CD1c-positive myeloid dendritic cell (primary cell): ENCODE results near the gene HACE1.
A peak's percentile ranks its signal among the peaks of the same experiment; 100 is the strongest.

Source experiments
- DNase-seq: peaks from one replicate; pipeline ENCODE4 v3.0.0-alpha.2; 2016; ENCODE audit errors: extremely low spot score

HACE1 gene

DNA sequence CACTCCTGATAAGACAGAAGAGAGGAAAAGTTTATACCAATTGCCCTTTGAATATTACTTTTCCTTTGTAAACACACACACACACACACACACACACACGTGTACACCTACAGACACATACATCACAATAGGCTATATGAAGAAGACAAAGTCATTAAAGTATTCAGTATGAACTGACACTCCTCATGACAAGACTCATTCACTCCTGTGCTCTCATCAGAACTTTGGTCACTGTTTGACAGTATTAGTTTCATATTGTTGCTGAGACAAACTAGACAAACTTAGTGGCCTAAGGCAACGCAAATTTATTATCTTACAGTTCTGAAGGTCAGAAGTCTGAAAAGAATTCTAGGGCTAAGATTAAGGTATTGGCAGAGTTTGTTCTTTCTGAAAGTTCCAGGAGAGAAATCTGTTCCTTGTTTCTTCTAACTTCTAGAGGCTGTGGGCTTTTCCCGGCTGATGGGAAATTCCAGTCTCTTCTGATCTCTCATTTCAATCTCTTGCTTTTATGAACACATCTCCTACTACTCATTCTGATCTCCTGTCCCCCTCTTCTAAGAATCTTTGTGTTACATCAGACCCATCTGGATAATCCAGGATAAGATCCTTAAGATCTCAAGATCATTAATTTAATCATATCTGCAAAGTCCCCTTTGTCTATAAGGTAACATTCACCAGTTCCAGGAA is 171.3 kb downstream of the HACE1 start:
- no peak for DNase-seq

DNA sequence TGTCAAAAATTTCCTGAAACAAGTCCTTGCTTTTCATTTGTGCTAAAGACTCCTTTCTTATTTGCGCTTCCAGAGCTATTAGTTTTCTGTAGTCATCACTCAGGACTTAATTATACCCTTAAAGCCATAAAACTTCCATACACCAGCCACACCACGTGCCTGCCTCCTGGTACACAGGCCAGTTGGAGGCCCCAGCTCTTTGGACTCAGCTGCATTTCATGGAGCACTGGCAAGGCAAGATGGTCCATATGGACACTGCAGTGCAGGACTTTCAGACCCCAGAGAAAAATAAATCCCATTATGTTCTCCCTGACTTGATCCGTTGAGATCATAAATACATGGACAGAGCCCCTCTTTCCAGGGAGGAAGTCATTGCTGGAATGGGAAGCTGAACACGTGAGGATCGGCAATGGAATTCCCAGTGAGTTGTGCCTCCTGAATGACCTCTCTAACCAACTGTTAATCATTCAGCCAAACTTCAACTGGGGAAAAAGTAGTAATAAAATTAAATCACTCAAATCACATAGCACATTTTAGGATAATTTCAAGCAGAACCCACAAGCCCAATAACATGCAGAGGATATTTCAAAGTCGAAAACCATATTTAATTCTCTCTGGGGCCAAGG is 173.1 kb downstream of the HACE1 start:
- DNase-seq: no peak

DNA sequence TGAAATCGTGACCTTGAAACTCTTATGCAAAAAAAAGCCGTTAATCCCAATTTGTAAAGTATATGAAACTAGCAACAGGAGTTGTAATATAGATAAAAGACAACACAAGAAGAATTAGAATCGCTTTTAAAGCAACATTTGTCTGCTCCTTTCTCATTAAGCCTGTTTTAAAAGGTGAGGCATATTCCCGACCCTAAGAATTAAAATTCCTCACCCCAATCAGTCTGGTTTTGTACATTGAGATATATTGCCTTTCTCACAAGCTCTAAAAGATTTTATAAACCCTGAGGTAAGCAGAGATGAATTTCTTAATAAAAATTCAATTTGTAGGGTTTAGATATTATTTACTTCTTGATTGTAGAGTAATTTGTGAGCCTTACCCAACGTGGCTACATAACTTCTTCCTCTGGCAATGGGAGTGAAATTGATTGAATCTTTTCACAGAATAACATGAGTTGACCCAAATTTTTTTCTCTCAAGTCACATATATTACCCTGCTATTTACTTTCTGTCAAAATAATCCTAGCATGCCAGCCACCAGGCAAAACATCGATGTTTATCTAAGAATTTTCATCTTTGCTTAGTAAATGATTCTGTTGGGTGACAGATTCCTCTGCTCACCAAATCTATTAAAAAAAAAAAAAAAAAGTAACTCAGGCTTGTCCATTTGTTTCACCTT is 173.7 kb downstream of the HACE1 start:
- no peak for DNase-seq

DNA sequence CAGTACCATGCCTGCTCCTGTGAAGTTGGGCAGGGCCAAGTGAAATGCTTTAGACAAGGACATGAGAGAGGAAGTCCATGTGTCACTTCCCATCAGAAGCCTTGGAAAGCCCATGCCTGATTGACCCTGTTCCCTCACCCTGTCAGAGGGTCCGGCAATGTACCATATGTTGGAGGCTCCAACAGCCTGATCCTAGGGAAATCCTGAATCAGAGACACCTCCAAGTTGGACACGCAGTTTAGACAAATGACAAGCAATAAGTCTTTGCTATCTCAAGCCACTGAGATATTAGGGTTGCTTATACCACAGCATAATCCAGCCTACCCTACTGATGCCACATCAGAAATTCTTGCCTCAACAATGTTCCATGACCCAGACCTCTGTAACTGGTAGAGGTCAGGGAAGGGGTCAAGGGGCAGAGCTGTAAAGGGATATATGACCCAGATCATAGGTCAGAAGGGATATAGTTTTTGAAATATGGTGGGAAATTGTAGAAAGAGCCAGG is 174.8 kb downstream of the HACE1 start:
- no peak for DNase-seq

DNA sequence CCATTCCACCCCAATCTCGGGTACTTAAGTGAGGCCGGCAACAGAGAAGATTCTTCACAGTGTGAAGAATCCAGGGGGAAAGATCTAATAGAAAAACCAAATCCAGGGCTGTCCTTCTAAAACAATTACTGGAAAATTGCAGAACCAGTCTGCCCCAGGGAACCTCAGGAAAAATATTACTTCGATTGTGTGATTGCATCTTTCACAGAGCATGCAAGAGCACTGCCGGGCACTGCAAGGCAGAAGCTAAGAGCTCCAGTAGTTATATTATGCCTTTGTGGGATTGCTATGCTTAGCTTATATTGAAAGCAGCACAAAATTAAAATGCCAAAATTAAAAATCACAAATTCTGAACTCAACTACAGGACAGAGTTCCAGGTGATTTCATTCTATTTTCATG is 175.9 kb downstream of the HACE1 start:
- no peak for DNase-seq

DNA sequence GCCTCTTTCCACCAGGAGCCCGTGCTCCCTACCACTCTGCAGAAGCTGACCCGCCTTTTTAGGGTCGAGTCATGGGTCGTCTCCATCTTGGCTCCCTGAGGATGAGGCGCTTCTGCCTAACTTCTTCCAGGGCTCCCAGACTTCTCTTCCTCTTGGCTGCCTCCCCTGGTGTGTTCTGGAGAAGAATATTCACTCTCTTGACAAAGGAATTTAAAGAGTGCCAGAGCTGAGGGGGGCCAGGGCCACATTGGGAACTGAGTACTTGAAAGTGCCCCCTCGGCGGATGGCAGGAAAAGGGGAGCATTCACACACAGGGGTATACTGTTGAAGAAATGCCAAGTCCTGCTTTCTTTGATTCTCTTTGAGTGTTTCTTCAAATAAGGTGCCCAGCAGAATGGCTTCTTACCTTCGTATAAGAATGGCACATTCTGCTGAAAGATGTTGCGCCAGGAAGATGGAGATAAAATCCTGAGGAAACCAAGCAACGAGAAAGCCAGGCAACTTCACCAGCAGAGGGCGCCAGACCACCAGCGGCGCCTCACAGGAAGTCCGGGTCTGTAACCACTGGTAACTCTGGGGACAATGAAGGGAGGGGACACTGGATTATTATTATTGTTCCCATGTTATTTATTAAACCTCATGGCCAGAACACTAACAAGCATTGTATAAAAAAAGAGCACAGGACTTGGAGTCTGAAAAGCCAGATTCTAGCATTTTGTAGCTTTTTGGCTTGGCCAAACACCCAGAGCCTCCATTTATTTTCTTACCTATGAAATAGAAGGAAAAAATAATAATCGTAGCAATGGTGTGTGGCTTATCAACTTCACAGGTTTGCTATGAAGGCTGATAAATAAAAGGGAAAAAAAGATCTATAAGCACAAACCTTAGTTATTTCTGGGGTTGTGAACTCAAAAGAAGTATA is 176.7 kb downstream of the HACE1 start:
- peak; percentile 64 for DNase-seq

DNA sequence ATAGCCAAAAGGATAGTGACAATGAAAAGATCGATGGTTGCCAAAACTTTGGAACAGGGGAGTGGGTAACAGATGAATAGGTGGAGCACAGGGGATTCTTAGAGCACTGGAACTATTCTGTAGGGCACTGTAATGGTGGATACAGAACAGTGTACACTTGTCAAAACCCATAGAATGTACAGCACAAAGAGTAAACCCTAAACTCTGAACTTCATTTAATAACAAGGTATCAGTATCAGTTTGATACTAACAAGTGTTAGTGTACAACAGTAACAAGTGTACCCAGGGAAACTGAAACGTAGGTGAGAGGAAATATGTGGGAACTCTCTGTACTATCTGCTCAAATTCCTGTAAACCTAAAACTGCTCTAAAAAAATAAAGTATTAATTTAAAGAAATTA is 179.2 kb downstream of the HACE1 start:
- no peak for DNase-seq

DNA sequence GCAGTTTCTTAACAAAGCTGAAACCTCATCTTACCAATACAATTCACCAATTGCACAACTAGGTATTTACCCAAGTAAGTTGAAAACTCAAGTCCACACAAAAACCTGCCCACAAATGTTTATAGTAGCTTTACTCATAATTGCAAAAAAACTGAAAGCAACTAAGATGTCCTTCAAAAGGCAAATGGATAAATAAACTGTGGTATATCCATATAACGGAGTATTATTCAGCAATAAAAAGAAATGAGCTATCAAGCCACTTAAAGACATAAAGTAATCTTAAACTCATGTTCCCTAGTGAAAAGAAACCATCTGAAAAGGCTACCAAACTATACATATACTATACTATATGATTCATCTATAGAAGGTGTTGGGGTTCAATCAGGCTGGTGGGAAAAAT is 179.7 kb downstream of the HACE1 start:
- DNase-seq: no peak
